ENCODE measurements around the gene CHORDC1.

GRCh38 chr11:90179923-90180322 is 42.9 kb downstream of the CHORDC1 start:
- no peak for TF ChIP-seq CHD2 (IDR thresholded peaks at IDR 0.05; ENCODE audit: low read depth, low read length)
- TF ChIP-seq SIN3A (IDR thresholded peaks at IDR 0.05; ENCODE audit: borderline replicate concordance, low read depth, low read length) = no peak
- TF ChIP-seq CHCHD3 (CRISPR knock-in tag; IDR thresholded peaks at IDR 0.05) = no peak
- TF ChIP-seq PITX1 (CRISPR knock-in tag; IDR thresholded peaks at IDR 0.05) = no peak
- no peak for TF ChIP-seq ZNF274 (CRISPR knock-in tag; IDR thresholded peaks at IDR 0.05)
- no peak for TF ChIP-seq CTCF (CRISPR knock-in tag; IDR thresholded peaks at IDR 0.05)
- TF ChIP-seq RBFOX2 (IDR thresholded peaks at IDR 0.05; ENCODE audit: low read depth, low read length) = no peak
- TF ChIP-seq FOXM1 (CRISPR knock-in tag; IDR thresholded peaks at IDR 0.05) = no peak
- TF ChIP-seq PRDM15 (CRISPR knock-in tag; IDR thresholded peaks at IDR 0.05) = no peak
- TF ChIP-seq MAX (IDR thresholded peaks at IDR 0.05) = no peak
- no peak for TF ChIP-seq CCAR2 (optimal IDR thresholded peaks at IDR 0.05; ENCODE audit: low read depth, low read length)
- TF ChIP-seq, protein P1, sequence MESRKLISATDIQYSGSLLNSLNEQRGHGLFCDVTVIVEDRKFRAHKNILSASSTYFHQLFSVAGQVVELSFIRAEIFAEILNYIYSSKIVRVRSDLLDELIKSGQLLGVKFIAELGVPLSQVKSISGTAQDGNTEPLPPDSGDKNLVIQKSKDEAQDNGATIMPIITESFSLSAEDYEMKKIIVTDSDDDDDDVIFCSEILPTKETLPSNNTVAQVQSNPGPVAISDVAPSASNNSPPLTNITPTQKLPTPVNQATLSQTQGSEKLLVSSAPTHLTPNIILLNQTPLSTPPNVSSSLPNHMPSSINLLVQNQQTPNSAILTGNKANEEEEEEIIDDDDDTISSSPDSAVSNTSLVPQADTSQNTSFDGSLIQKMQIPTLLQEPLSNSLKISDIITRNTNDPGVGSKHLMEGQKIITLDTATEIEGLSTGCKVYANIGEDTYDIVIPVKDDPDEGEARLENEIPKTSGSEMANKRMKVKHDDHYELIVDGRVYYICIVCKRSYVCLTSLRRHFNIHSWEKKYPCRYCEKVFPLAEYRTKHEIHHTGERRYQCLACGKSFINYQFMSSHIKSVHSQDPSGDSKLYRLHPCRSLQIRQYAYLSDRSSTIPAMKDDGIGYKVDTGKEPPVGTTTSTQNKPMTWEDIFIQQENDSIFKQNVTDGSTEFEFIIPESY (CRISPR knock-in tag; IDR thresholded peaks at IDR 0.05) = no peak
- TF ChIP-seq TMF1 (CRISPR knock-in tag; IDR thresholded peaks at IDR 0.05; ENCODE audit: low read depth) = no peak
- no peak for TF ChIP-seq TAF1 (CRISPR knock-in tag; IDR thresholded peaks at IDR 0.05)
